Endodermal cell (in vitro differentiated cells): ENCODE measurements around the gene DNPH1. TPM values are rescaled to one million over a fixed set of nuclear protein-coding genes. Genes with fewer than 3 reads are reported as not detected.

Experiments used
- DNase-seq: peaks from one replicate; pipeline ENCODE4 v3.0.0-alpha.2; 2017
- H3K27ac ChIP-seq: 2 replicates; pipeline ENCODE4 v1.5.1; 2013; ENCODE audit warnings: mild to moderate bottlenecking, low read depth, low read length, moderate library complexity
- H3K27me3 ChIP-seq: 2 replicates; pipeline ENCODE4 v1.6.1; 2013; ENCODE audit warnings: mild to moderate bottlenecking, low read length, moderate library complexity; ENCODE audit not compliant: insufficient read depth, control insufficient read depth, poor library complexity, severe bottlenecking
- H3K36me3 ChIP-seq: 2 replicates; pipeline ENCODE4 v1.7.0; 2013; ENCODE audit warnings: mild to moderate bottlenecking, low read length, moderate library complexity; ENCODE audit not compliant: control insufficient read depth, insufficient read depth
- H3K4me1 ChIP-seq: one replicate; pipeline ENCODE4 v1.7.0; 2013; ENCODE audit warnings: low read length; ENCODE audit not compliant: control insufficient read depth, insufficient read depth
- H3K4me3 ChIP-seq: 2 replicates; pipeline ENCODE4 v1.5.1; 2013; ENCODE audit warnings: mild to moderate bottlenecking, low read length, moderate library complexity
- H3K9ac ChIP-seq: 2 replicates; pipeline ENCODE4 v1.6.1; 2013; ENCODE audit warnings: mild to moderate bottlenecking, low read length, moderate library complexity; ENCODE audit not compliant: poor library complexity, severe bottlenecking; ENCODE audit errors: extremely low read depth
- H3K9me3 ChIP-seq: 2 replicates; pipeline ENCODE4 v1.6.1; 2013; ENCODE audit warnings: mild to moderate bottlenecking, low read length, moderate library complexity; ENCODE audit not compliant: control insufficient read depth
- H3K27ac Mint-ChIP-seq: 2 replicates; pipeline ENCODE4 v1.8.0; 2020; ENCODE audit warnings: mixed read lengths
- H3K27me3 Mint-ChIP-seq: 2 replicates; pipeline ENCODE4 v1.8.0; 2021; ENCODE audit warnings: mild to moderate bottlenecking, mixed read lengths; ENCODE audit not compliant: insufficient read depth
- H3K36me3 Mint-ChIP-seq: 2 replicates; pipeline ENCODE4 v1.8.0; 2020; ENCODE audit warnings: low read depth, mixed read lengths
- H3K4me1 Mint-ChIP-seq: 2 replicates; pipeline ENCODE4 v1.8.0; 2020; ENCODE audit warnings: mixed read lengths
- H3K4me3 Mint-ChIP-seq: 2 replicates; pipeline ENCODE4 v1.8.0; 2020; ENCODE audit warnings: mild to moderate bottlenecking, moderate library complexity, mixed read lengths
- H3K9me3 Mint-ChIP-seq: 2 replicates; pipeline ENCODE4 v1.8.0; 2020; ENCODE audit warnings: mild to moderate bottlenecking, mixed read lengths
- CTCF ChIP-seq: fragments of 200-600 bp; sonication (generic); conservative IDR thresholded peaks from 2 replicates; pipeline ENCODE4 v1.5.0; 2021; ENCODE audit warnings: antibody characterized with exemption, mild to moderate bottlenecking
- WGBS, 2 experiments: methylation state at CpG; one replicate each; pipeline versions ENCODE4 v1.1.5 to v1.1.7; 2013; ENCODE audit warnings: missing lambda C conversion rate in 2 of 2, mixed read lengths in 1 of 2; ENCODE audit not compliant: insufficient coverage in 1 of 2, insufficient read length in 1 of 2; 5-methylcytosine and 5-hydroxymethylcytosine counted together
- total RNA-seq, 2 donors: library from RNA; stranded (reverse); fragmentation: NEBNext Ultra II Directional in 1 of 2; extraction: Animal tissue kit (Norgen Biotek cat#: 25700) in 1 of 2; gene quantifications; 2 replicates in 1 of 2; 3 replicates in 1 of 2; pipeline ENCODE4 v1.2.1, GENCODE V29; 2021

Gene DNPH1
- total RNA-seq, 2 donors from 2014 or later, result 48.2 to 66.5 TPM

GRCh38 chr6:43183441-43183840, 45.8 kb downstream of the DNPH1 start:
- WGBS, 2 experiments, result 94 to 100% methylated on average over 1 to 4 of the region's 4 CpGs
- Histone ChIP-seq H3K4me1 (peaks cover 3% of the 10 kb centered on the region), H3K9ac (no peak overlapping the region), H3K27me3 (no peaks in the 10 kb centered on the region), H3K27ac (no peak overlapping the region), H3K9me3 (no peaks in the 10 kb centered on the region), H3K36me3 (peaks cover 21% of the 10 kb centered on the region), H3K4me3 (no peak overlapping the region)
- Mint-ChIP-seq H3K4me1 (peaks cover 20% of the 10 kb centered on the region), H3K4me3 (peak overlapping the region; percentile 82), H3K27me3 (no peaks in the 10 kb centered on the region), H3K36me3 (peaks cover 26% of the 10 kb centered on the region), H3K9me3 (no peaks in the 10 kb centered on the region), H3K27ac (no peak overlapping the region)
- DNase-seq, result no peak
- no peak for TF ChIP-seq CTCF

DNA sequence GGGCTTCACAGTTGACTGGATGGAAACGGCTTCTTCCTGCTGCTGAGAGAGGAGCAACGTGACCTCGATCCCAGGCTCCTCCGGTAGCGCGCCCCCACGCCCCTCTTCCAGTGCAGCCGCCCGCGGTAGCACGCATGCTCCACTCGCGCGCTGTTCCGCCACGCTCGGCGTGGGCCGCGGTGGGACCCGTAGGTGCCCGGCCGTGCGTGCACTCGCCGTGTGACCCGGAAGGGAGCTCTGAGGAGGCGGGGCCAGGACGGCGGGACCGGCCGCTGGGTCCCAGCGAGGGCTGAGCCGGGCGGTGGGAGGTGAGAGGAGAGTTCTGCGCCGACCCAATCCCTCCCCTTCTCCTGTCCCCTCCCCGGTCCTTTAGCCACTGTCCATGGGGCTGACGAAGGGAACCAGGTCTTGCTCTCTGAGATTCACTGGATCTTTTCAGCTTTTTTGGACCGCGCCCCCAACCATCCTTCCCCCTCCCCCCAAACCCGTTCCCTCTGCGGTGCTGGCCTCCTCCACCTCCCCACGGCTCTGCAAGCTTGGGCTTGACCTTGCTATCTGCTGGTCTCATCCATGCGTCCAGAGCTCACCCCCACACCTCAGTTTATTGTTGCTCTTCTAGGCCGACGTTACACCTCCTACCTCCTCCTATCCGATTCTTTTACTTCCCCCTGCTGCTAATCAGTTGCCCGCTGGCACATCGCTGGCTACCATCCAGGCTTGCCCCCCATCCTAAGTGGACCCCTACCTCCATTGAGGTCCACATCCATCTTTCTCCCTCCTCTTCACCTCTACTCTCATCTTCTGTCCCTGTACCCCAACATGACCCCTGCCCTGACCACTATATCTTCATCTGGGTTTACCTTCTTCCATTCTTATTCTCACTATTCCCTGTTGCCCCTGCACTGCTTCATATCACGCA, 47.1 kb downstream of the DNPH1 start, which contains the start of gene CUL9:
Gene CUL9, plus strand, starts transcription at position 255 of the 919 bp plus-strand sequence. CDS start 2,115 bp downstream, outside the sequence.
- 5 to 13% methylated on average over 9 to 51 of the region's 51 CpGs for WGBS, 2 experiments
- no peaks in the 10 kb centered on the region for H3K27me3 Mint-ChIP-seq
- H3K4me1 ChIP-seq, result peaks cover 3% of the 10 kb centered on the region

GRCh38 chr6:43181621-43181941, 47.7 kb downstream of the DNPH1 start:
- 35 to 60% methylated on average over 3 to 9 of the region's 9 CpGs for WGBS, 2 experiments
- H3K36me3 ChIP-seq, result peaks cover 30% of the 10 kb centered on the region
- H3K4me3 Mint-ChIP-seq, result peak overlapping the region; percentile 82

More for the DNA sequence above, 47.1 kb downstream of the DNPH1 start, which contains the start of gene CUL9:
- H3K4me3 Mint-ChIP-seq, result peak within 1 kb of the TSS; percentile 82
- Histone ChIP-seq H3K9ac (peak within 1 kb of the TSS; percentile 60), H3K36me3 (peaks cover 24% of the 10 kb centered on the region), H3K27ac (peak within 1 kb of the TSS; percentile 28), H3K27me3 (no peaks in the 10 kb centered on the region), H3K9me3 (no peaks in the 10 kb centered on the region), H3K4me3 (peak within 1 kb of the TSS; percentile 83)
- DNase-seq, result peak; percentile 90
- TF ChIP-seq CTCF, result no peak
- H3K36me3 Mint-ChIP-seq, result peaks cover 24% of the 10 kb centered on the region
- peak within 1 kb of the TSS; percentile 72 for H3K27ac Mint-ChIP-seq
- peaks cover 20% of the 10 kb centered on the region for H3K4me1 Mint-ChIP-seq
- H3K9me3 Mint-ChIP-seq, result no peaks in the 10 kb centered on the region

More at GRCh38 chr6:43181621-43181941, 47.7 kb downstream of the DNPH1 start:
- Mint-ChIP-seq H3K27me3 (no peaks in the 10 kb centered on the region), H3K4me1 (peaks cover 20% of the 10 kb centered on the region), H3K27ac (peak overlapping the region; percentile 72), H3K9me3 (no peaks in the 10 kb centered on the region), H3K36me3 (peaks cover 27% of the 10 kb centered on the region)
- Histone ChIP-seq H3K4me1 (peaks cover 3% of the 10 kb centered on the region), H3K9me3 (no peaks in the 10 kb centered on the region), H3K9ac (peak overlapping the region; percentile 60), H3K27me3 (no peaks in the 10 kb centered on the region), H3K27ac (peak overlapping the region; percentile 28), H3K4me3 (peak overlapping the region; percentile 83)
- no peak for DNase-seq
- TF ChIP-seq CTCF, result no peak
